HG03571 (cell line): ENCODE data around the gene SPDYE2B.
"Not testable (repeated sequence)": the region's sequence is repeated elsewhere in the genome, so short reads cannot be mapped to it uniquely, and the experiment has no call there.

Source experiments
- ATAC-seq: cut with Tn5 transposase; IDR thresholded peaks from one replicate; pipeline ENCODE4 v1.9.1; 2021; ENCODE audit not compliant: unreplicated experiment

Gene SPDYE2B

DNA sequence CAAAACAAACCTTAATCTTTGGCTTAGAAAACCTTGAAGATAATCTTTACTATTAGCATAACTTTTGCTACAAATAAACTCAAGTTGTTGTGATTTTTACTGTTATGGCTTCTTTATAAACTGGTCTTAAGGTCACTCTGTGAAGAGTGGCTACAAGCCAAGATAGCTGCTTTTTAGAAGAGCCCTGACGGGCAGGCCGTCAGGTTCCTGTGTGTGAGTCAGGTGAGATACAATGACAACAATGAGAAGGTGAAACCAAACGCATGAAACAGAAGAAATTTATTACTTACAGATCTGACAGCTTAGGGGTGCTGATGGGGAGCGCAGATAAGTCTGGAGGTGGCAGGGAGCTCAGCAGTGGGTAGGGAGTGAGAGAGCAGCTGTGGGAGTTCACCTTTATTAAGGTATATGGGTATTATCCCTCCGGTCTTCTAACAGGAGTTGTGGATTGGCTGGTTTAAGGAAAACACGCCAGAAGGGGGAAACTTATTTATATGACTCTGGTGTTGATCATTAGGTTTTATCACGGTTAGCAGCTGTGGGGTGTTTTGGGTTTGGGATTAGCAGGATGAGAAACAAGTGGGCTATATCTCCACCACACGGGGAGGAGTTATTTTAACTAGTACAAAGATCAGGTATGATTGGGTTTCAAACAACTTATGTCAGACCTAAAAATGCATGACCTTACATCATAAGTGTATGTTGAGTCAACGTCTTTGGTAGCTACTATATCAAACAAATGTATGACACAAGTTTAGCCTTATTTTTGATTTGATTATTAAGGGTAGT is 49.0 kb downstream of the SPDYE2B start:
- not testable (repeated sequence) for ATAC-seq
